ENCODE data around the gene AHCYL1. TPM values are rescaled to one million over a fixed set of nuclear protein-coding genes. Genes with fewer than 3 reads are reported as not detected.
A peak's percentile ranks its signal among the peaks of the same experiment; 100 is the strongest.

The AHCYL1 gene
- total RNA-seq, 1 experiment from 2014 or later = 89.0 TPM

GRCh38 chr1:110034040-110034450 lies 49.5 kb downstream of the AHCYL1 start:
- Mint-ChIP-seq H3K36me3 (ENCODE audit: insufficient read depth in 1 of 3, low read depth in 3 of 3) (peaks cover 12 to 17% (median 14%) of the 10 kb centered on the region in 3 experiments), H3K27ac (peak overlapping the region; percentile 53 to 85 (median 77); a peak in 6 of 7 replicates), H3K4me1 (peaks cover 23 to 40% of the 10 kb centered on the region in 2 experiments), H3K9me3 (no peaks in the 10 kb centered on the region), H3K4me3 (peak overlapping the region; percentile 83 to 90), H3K27me3 (ENCODE audit: low read depth) (no peaks in the 10 kb centered on the region)
- no peaks in the 10 kb centered on the region for H3K27me3 ChIP-seq (ENCODE audit: insufficient read depth, low read length)
- H3K23ac ChIP-seq (ENCODE audit: insufficient read length, low read depth, low read length) = no peak overlapping the region
- peak overlapping the region; percentile 77 for H4K8ac ChIP-seq (replicated peaks; ENCODE audit: insufficient read length, low read depth, low read length)
- no peaks in the 10 kb centered on the region for H3K79me1 ChIP-seq (ENCODE audit: insufficient read depth, low read depth, low read length, poor library complexity, severe bottlenecking)
- DNase-seq = no peak
- no peak overlapping the region for H3K14ac ChIP-seq (ENCODE audit: insufficient read depth, low read length)
- peaks cover 7% of the 10 kb centered on the region for H3K23me2 ChIP-seq (ENCODE audit: insufficient read length, low read depth, low read length, poor library complexity, severe bottlenecking)
- peaks cover 2% of the 10 kb centered on the region for H4K20me1 ChIP-seq (ENCODE audit: control insufficient read depth, insufficient read depth, insufficient read length)
- H3K4ac ChIP-seq (ENCODE audit: low read depth, low read length) = no peak overlapping the region
- no peak overlapping the region for H3K56ac ChIP-seq (ENCODE audit: insufficient read length, low read depth, low read length)
- no CpG with 5 or more reads among the region's 4 CpGs for WGBS (ENCODE audit: extremely low coverage, insufficient read length, low lambda C conversion rate)
- H2BK15ac ChIP-seq (ENCODE audit: low read depth, low read length) = no peak overlapping the region
- no peak for TF ChIP-seq CTCF (conservative IDR thresholded peaks at IDR 0.05)
- peaks cover 3% of the 10 kb centered on the region; the same call in 1 of the 2 replicates for H3K4me1 ChIP-seq (ENCODE audit: insufficient read depth, low read length)
- no peak overlapping the region for H2BK5ac ChIP-seq (ENCODE audit: insufficient read length, low read length)
- H4K91ac ChIP-seq (ENCODE audit: insufficient read length, low read depth, low read length) = no peak overlapping the region
- no peak overlapping the region for H3K27ac ChIP-seq (ENCODE audit: insufficient read length, low read depth, low read length)
- H2BK120ac ChIP-seq (ENCODE audit: low read depth, low read length, poor library complexity, severe bottlenecking) = no peak overlapping the region
- H2AFZ ChIP-seq (ENCODE audit: low read length) = no peak overlapping the region
- H3K18ac ChIP-seq (ENCODE audit: insufficient read length, low read depth, low read length) = no peak overlapping the region
- peak overlapping the region; percentile 30 for H3T11ph ChIP-seq (ENCODE audit: low read length)
- H3K4me2 ChIP-seq (ENCODE audit: insufficient read depth, insufficient read length, low read length) = peak overlapping the region; percentile 98
- H2AK5ac ChIP-seq (ENCODE audit: insufficient read length, low read length) = no peak overlapping the region
- no peak overlapping the region for H2BK20ac ChIP-seq (ENCODE audit: low read depth, low read length, poor library complexity, severe bottlenecking)
- peak overlapping the region; percentile 42 for H3K9ac ChIP-seq (ENCODE audit: extremely low read depth, insufficient read length, low read length)
- no peaks in the 10 kb centered on the region for H3K9me3 ChIP-seq (ENCODE audit: control insufficient read depth, low read depth, low read length)
- H2BK12ac ChIP-seq (ENCODE audit: insufficient read length, low read depth, low read length) = no peak overlapping the region
- H4K5ac ChIP-seq (ENCODE audit: insufficient read length, low read depth, low read length) = peak overlapping the region; percentile 34
- peaks cover 6% of the 10 kb centered on the region; the same call in 1 of the 2 replicates for H3K79me2 ChIP-seq (ENCODE audit: insufficient read depth, low read length)

All from H9 (cell line).